SU-DHL-6 (cell line): ENCODE data around the gene HIP1R.
"Not testable (repeated sequence)": the region's sequence is repeated elsewhere in the genome, so short reads cannot be mapped to it uniquely, and the experiment has no call there.

Experiments
- CTCF ChIP-seq: fragments of 200-600 bp; sonication (generic); IDR thresholded peaks from one replicate; pipeline ENCODE4 v1.5.1; 2017; ENCODE audit warnings: antibody characterized with exemption, mild to moderate bottlenecking, low read length, moderate library complexity; ENCODE audit not compliant: insufficient read depth, poor library complexity, severe bottlenecking
- EZH2phosphoT487 ChIP-seq: fragments of 200-600 bp; sonication (generic), shearing (Covaris generic); conservative IDR thresholded peaks from 2 replicates; pipeline ENCODE4 v1.6.1; 2018; ENCODE audit warnings: mild to moderate bottlenecking, antibody characterized with exemption, low read length, moderate library complexity, mixed read lengths

- not testable (repeated sequence) for TF ChIP-seq EZH2phosphoT487, CTCF
These were observed 30.3 kb upstream of the HIP1R start for GRCh38 chr12:122804957-122805356.
